Measurements from ENCODE around the gene RAB11FIP4.

DNA sequence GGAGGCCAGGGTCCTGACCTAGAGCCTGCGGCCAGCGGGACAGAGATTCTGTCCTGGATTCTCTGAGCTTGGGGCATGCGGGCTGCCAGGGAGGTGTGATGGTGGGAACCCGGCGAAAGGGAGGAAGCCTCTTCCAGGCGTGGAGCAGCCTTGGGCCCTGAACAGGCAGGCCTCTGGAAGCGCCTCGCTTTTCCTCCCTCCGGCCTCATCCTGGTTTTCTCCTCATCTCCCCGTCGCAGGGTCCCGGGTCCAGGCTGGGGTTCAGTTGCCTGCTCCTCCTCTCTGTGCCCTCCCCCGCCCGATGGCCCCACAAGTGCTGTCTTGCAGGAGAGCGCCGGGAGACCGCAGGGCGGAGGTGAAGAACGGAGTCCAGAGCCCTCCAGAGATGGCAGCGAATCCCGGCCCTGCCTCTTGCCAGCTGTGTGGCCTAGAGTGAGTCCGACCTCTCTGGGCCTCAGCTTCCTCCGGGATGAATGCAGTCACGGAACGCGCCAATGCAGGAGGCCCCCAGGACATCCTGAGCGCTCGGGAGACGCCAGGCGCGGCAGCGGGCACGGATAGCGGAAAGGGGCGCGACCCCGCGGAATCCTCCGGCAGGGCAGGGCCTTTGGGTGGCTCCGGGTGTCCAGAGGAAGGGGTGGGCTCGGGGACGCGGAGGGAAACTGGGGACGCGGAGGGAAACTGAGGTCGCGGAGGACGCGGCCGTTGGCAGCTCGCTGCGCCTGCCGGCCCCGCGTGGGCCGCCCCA, 553 bp upstream of the RAB11FIP4 start:
- TF ChIP-seq, protein P1, sequence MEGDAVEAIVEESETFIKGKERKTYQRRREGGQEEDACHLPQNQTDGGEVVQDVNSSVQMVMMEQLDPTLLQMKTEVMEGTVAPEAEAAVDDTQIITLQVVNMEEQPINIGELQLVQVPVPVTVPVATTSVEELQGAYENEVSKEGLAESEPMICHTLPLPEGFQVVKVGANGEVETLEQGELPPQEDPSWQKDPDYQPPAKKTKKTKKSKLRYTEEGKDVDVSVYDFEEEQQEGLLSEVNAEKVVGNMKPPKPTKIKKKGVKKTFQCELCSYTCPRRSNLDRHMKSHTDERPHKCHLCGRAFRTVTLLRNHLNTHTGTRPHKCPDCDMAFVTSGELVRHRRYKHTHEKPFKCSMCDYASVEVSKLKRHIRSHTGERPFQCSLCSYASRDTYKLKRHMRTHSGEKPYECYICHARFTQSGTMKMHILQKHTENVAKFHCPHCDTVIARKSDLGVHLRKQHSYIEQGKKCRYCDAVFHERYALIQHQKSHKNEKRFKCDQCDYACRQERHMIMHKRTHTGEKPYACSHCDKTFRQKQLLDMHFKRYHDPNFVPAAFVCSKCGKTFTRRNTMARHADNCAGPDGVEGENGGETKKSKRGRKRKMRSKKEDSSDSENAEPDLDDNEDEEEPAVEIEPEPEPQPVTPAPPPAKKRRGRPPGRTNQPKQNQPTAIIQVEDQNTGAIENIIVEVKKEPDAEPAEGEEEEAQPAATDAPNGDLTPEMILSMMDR (IDR thresholded peaks at IDR 0.05), result no peak
- TF ChIP-seq ZFX (IDR thresholded peaks at IDR 0.05; ENCODE audit: borderline replicate concordance), result no peak

All from 22Rv1 (cell line).